PC-3 (cell line): ENCODE measurements around the gene MTHFD1. TPM values are rescaled to one million over a fixed set of nuclear protein-coding genes. Genes with fewer than 3 reads are reported as not detected.

Source experiments
- ATAC-seq: fragments of 200-7000 bp; cut with Tn5 transposase; 2 replicates; pipeline ENCODE4 v1.9.1; 2020; ENCODE audit warnings: mild to moderate bottlenecking, moderate library complexity
- BruUV-seq: library from RNA; stranded (reverse); fragments of 400-500 nt; replicated peaks from 2 replicates; lab custom pipeline; 2021; lab: Mats Ljungman, UMichigan
- CTCF ChIA-PET: fragments of 300-600 bp; sonication (Branson Sonifier 250); formaldehyde crosslinking; loops from one replicate; lab custom pipeline; 2022; ENCODE audit warnings: antibody characterized with exemption; lab: Charles Lee
- POLR2A ChIA-PET: fragments of 300-600 bp; sonication (Branson Sonifier 250); formaldehyde crosslinking; loops from one replicate; lab custom pipeline; 2022; ENCODE audit warnings: antibody characterized with exemption; ENCODE audit not compliant: unreplicated experiment; lab: Charles Lee
- DNase-seq: peaks from one replicate; pipeline ENCODE4 v3.0.0-alpha.2; 2015
- H2AFZ ChIP-seq: fragments of 300-600 bp; sonication (generic); 2 replicates; pipeline ENCODE4 v1.6.0; 2016; ENCODE audit warnings: antibody characterized with exemption, low read length
- H3F3A ChIP-seq: fragments of 300-600 bp; sonication (generic); one replicate; pipeline ENCODE4 v1.6.0; 2017; ENCODE audit warnings: antibody characterized with exemption, low read length, control low read depth, mild to moderate bottlenecking; ENCODE audit not compliant: unreplicated experiment
- H3K27ac ChIP-seq: fragments of 300-600 bp; sonication (generic); 2 replicates; pipeline ENCODE4 v1.5.1; 2016; ENCODE audit warnings: mild to moderate bottlenecking, low read length
- H3K27me3 ChIP-seq: fragments of 300-600 bp; sonication (generic); 2 replicates; pipeline ENCODE4 v1.6.1; 2016; ENCODE audit warnings: low read length, mixed read lengths
- H3K36me3 ChIP-seq: fragments of 300-600 bp; sonication (generic); 2 replicates; pipeline ENCODE4 v1.6.1; 2016; ENCODE audit warnings: low read depth, mixed run types, low read length, mixed read lengths
- H3K4me1 ChIP-seq: fragments of 300-600 bp; sonication (generic); 2 replicates; pipeline ENCODE4 v1.5.1; 2016; ENCODE audit warnings: low read length; ENCODE audit not compliant: insufficient read depth
- H3K4me2 ChIP-seq: fragments of 300-600 bp; sonication (generic); 2 replicates; pipeline ENCODE4 v1.6.0; 2016; ENCODE audit warnings: low read length
- H3K4me3 ChIP-seq: fragments of 300-600 bp; sonication (generic); 2 replicates; pipeline ENCODE4 v1.5.1; 2016; ENCODE audit warnings: mild to moderate bottlenecking, low read length, mixed read lengths
- H3K79me2 ChIP-seq: fragments of 300-600 bp; sonication (generic); 2 replicates; pipeline ENCODE4 v1.6.1; 2017; ENCODE audit warnings: low read length, mixed read lengths
- H3K9ac ChIP-seq: fragments of 300-600 bp; sonication (generic); 2 replicates; pipeline ENCODE4 v1.6.0; 2016; ENCODE audit warnings: mild to moderate bottlenecking, low read length
- H3K9me2 ChIP-seq: fragments of 300-600 bp; sonication (generic); replicated peaks from 2 replicates; pipeline ENCODE4 v1.6.1; 2016; ENCODE audit warnings: mixed run types, low read length, mixed read lengths
- H3K9me3 ChIP-seq: fragments of 300-600 bp; sonication (generic); 2 replicates; pipeline ENCODE4 v1.6.1; 2016; ENCODE audit warnings: low read length, mixed read lengths
- H4K20me1 ChIP-seq: fragments of 300-600 bp; sonication (generic); 2 replicates; pipeline ENCODE4 v1.6.1; 2016; ENCODE audit warnings: low read length, mixed read lengths
- EZH2 ChIP-seq: fragments of 300-600 bp; sonication (generic); IDR thresholded peaks from one replicate; pipeline ENCODE4 v1.6.1; 2017; ENCODE audit warnings: antibody characterized with exemption, mild to moderate bottlenecking, low read length; ENCODE audit not compliant: unreplicated experiment
- EZH2phosphoT487 ChIP-seq: fragments of 300-600 bp; sonication (generic); IDR thresholded peaks from 2 replicates; pipeline ENCODE4 v1.6.1; 2018; ENCODE audit warnings: mild to moderate bottlenecking, antibody characterized with exemption, low read length, borderline replicate concordance
- intact Hi-C: fragments of 100-400 bp; cut with micrococcal nuclease; formaldehyde crosslinking; loops from 2 replicates; pipeline ENCODE4 v1.9.0; 2023
- total RNA-seq: library from RNA; depleted of rRNA; stranded (reverse); fragments of >200 nt; gene quantifications from 2 replicates; pipeline ENCODE4 v1.2.3, GENCODE V29; 2014
- TF ChIP-seq, protein P1 (sequence below): fragments of 300-600 bp; sonication (generic); conservative IDR thresholded peaks from 2 replicates; pipeline ENCODE4 v1.5.1; 2017; ENCODE audit warnings: antibody characterized with exemption, low read depth, mild to moderate bottlenecking, low read length

Gene MTHFD1
- total RNA-seq, 1 experiment from 2014 or later, result 89.3 TPM

DNA sequence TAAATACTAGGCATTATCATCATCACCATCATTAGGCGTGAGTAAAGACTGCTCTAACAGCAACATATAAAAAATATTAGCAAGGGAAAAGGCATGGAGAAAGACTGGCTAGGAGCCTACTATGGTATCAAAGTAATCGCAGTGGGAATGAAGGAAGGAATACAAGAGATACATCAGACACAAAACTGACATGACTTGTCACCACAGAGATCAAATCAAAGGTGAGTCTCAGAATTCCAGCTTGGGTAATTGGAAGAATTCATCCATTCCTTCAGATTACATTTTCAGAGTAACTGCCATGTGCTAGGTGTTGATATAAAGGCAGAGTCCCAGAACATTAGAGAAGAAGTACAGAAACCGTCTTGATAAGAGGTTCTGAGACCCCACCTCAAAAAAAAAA is 105.3 kb downstream of the MTHFD1 start:
- no peaks in the 10 kb centered on the region for H3K9me3 ChIP-seq

GRCh38 chr14:64495252-64495651 is 107.1 kb downstream of the MTHFD1 start:
- Histone ChIP-seq H3K9ac (no peak overlapping the region), H3K4me2 (no peak overlapping the region), H3K36me3 (0 out of 2 replicates have a peak, but pooled peaks cover 11% of the 10 kb centered on the region), H3K27me3 (no peaks in the 10 kb centered on the region), H3F3A (no peaks in the 10 kb centered on the region), H3K9me3 (no peaks in the 10 kb centered on the region), H2AFZ (no peak overlapping the region), H3K9me2 (no peaks in the 10 kb centered on the region), H3K4me1 (no peaks in the 10 kb centered on the region), H3K79me2 (peaks cover 15% of the 10 kb centered on the region), H4K20me1 (no peaks in the 10 kb centered on the region), H3K27ac (no peak overlapping the region), H3K4me3 (no peak overlapping the region)
- intact Hi-C loops, result no loop called here
- BruUV-seq, result no TSS peak
- no peak for ATAC-seq
- POLR2A ChIA-PET, result interaction anchor here (0.6 kb wide), 1 partner anchor 16 kb away, joined by 3 read pairs; no protein-coding TSS in a partner anchor
- CTCF ChIA-PET, result no interaction called here
- TF ChIP-seq, protein P1, sequence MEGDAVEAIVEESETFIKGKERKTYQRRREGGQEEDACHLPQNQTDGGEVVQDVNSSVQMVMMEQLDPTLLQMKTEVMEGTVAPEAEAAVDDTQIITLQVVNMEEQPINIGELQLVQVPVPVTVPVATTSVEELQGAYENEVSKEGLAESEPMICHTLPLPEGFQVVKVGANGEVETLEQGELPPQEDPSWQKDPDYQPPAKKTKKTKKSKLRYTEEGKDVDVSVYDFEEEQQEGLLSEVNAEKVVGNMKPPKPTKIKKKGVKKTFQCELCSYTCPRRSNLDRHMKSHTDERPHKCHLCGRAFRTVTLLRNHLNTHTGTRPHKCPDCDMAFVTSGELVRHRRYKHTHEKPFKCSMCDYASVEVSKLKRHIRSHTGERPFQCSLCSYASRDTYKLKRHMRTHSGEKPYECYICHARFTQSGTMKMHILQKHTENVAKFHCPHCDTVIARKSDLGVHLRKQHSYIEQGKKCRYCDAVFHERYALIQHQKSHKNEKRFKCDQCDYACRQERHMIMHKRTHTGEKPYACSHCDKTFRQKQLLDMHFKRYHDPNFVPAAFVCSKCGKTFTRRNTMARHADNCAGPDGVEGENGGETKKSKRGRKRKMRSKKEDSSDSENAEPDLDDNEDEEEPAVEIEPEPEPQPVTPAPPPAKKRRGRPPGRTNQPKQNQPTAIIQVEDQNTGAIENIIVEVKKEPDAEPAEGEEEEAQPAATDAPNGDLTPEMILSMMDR, result no peak
- no peak for TF ChIP-seq EZH2
- no peak for DNase-seq

More for the DNA sequence above, 105.3 kb downstream of the MTHFD1 start:
- H3K27ac ChIP-seq, result no peak overlapping the region
- H2AFZ ChIP-seq, result no peak overlapping the region
- H3F3A ChIP-seq, result no peaks in the 10 kb centered on the region
- H3K9ac ChIP-seq, result no peak overlapping the region
- peaks cover 15% of the 10 kb centered on the region for H3K36me3 ChIP-seq
- H3K27me3 ChIP-seq, result no peaks in the 10 kb centered on the region
- no peak overlapping the region for H3K4me3 ChIP-seq
- intact Hi-C loops, result no loop called here
- ChIA-PET POLR2A (interaction anchor here (0.5 kb wide), 1 partner anchor 11 kb away, joined by 21 read pairs; no protein-coding TSS in a partner anchor), CTCF (interaction anchor here (0.6 kb wide), 1 partner anchor 149 kb away, joined by 3 read pairs; no protein-coding TSS in a partner anchor)
- H4K20me1 ChIP-seq, result no peaks in the 10 kb centered on the region
- ATAC-seq, result no peak
- DNase-seq, result no peak
- no peak for TF ChIP-seq EZH2
- no peak for TF ChIP-seq EZH2phosphoT487
- TF ChIP-seq, protein P1, result no peak
- H3K79me2 ChIP-seq, result no peaks in the 10 kb centered on the region
- no peaks in the 10 kb centered on the region for H3K9me2 ChIP-seq
- H3K4me1 ChIP-seq, result no peaks in the 10 kb centered on the region
- H3K4me2 ChIP-seq, result no peak overlapping the region
- no TSS peak for BruUV-seq

GRCh38 chr14:64496764-64497163 is 108.6 kb downstream of the MTHFD1 start:
- H3K9me3 ChIP-seq, result no peaks in the 10 kb centered on the region
- H3F3A ChIP-seq, result peaks cover 5% of the 10 kb centered on the region
- no peak for ATAC-seq
- no peak overlapping the region for H3K27ac ChIP-seq
- ChIA-PET POLR2A (no interaction called here), CTCF (interaction anchor here (0.8 to 1.1 kb wide), 2 partner anchors 9 to 152 kb away, joined by 3 read pairs; no protein-coding TSS in a partner anchor)
- no peaks in the 10 kb centered on the region for H3K27me3 ChIP-seq
- intact Hi-C loops, result no loop called here
- H3K4me1 ChIP-seq, result peaks cover 12% of the 10 kb centered on the region
- peaks cover 30% of the 10 kb centered on the region for H3K79me2 ChIP-seq
- H3K9me2 ChIP-seq, result no peaks in the 10 kb centered on the region
- no peak overlapping the region for H3K9ac ChIP-seq
- no peak overlapping the region for H2AFZ ChIP-seq
- BruUV-seq, result no TSS peak
- no peak for DNase-seq
- H3K4me3 ChIP-seq, result no peak overlapping the region
- no peaks in the 10 kb centered on the region for H4K20me1 ChIP-seq
- no peak overlapping the region for H3K4me2 ChIP-seq
- H3K36me3 ChIP-seq, result 0 out of 2 replicates have a peak, but pooled peaks cover 11% of the 10 kb centered on the region
- TF ChIP-seq EZH2phosphoT487 (no peak), EZH2 (no peak)
- TF ChIP-seq, protein P1, result no peak
